GM12891 (cell line): ENCODE data around the gene ANKRD63.

ENCODE experiments used
- DNase-seq: peaks from one replicate; pipeline ENCODE4 v3.0.0; 2011; ENCODE audit warnings: low spot score; ENCODE audit not compliant: insufficient read length
- FAIRE-seq: peaks from 2 replicates; lab custom pipeline; 2011; peaks lifted over from hg19 to GRCh38; lab: Jason Lieb, UNC
- PAX5 ChIP-seq: IDR thresholded peaks from 2 replicates; pipeline ENCODE4 v1.6.1; 2011; ENCODE audit warnings: low read length, moderate library complexity, mild to moderate bottlenecking; ENCODE audit not compliant: insufficient read depth, severe bottlenecking
- POLR2A ChIP-seq: IDR thresholded peaks from 2 replicates; pipeline ENCODE4 v1.6.1; 2011; ENCODE audit warnings: low read depth, low read length, control low read depth
- POLR2AphosphoS5 ChIP-seq: IDR thresholded peaks from 2 replicates; pipeline ENCODE4 v1.6.1; 2011; ENCODE audit warnings: low read depth, low read length, control low read depth
- POU2F2 ChIP-seq: IDR thresholded peaks from 2 replicates; pipeline ENCODE4 v1.6.1; 2011; ENCODE audit warnings: low read depth, mild to moderate bottlenecking, control low read depth, low read length, moderate library complexity
- SPI1 ChIP-seq: IDR thresholded peaks from 2 replicates; pipeline ENCODE4 v1.6.1; 2011; ENCODE audit warnings: low read depth, low read length, control low read depth
- TAF1 ChIP-seq: IDR thresholded peaks from 2 replicates; pipeline ENCODE4 v1.6.1; 2011; ENCODE audit warnings: low read depth, low read length, control low read depth

Gene ANKRD63

DNA sequence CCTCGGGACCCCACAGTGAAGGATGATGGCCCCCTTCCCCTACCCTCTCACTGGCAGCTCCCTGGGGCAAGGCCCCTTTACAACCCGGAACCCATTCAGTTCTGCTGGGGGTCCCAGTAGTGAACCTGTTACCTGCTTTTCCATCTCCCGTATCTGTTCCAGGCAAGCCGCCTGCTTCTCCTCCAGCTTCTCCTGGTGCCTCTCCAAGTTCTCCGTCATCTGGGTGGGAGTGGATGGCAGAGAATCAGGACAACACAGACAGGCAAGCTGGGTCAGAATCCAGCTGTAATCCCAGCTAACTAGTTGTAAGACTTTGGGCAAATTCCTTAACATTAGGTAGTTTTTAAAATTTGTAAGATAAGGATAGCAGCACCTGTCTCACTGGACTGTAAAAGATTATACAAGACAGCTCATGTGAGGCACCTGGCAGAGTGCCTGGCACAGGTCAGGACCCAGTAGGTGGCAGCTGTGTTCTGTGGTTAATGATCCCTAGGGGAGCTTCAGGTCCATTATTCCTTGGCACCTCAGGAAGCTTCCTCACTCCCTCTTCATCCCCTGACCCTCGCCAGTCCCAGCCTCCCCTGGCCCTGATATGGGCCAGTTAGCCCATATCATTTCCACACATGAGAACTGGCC lies 6.4 kb upstream of the ANKRD63 start:
- DNase-seq (no peak), FAIRE-seq (no peak)
- TF ChIP-seq TAF1 (no peak), SPI1 (no peak), POU2F2 (no peak), PAX5 (no peak)

DNA sequence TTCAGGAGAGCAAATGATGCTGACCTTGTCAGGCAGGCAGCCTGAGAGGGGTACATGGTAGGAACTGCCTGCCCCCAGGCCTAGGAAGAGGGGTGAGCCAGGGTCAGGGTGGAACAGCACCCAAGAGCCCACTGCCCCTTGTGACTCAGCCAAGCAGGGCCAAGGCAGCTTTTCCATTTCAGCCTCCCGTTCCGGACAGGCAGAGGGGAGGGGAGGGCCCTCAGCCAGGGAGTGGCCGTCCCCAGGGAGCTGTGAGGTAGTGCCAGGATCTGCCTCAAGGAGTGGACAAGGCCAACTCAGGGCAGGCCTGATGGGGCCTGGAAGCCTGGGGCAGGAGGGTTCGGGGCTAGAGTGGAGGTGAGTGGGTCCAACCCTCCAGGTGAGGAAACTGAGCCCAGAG lies 5.1 kb upstream of the ANKRD63 start:
- DNase-seq (no peak), FAIRE-seq (no peak)
- TF ChIP-seq POU2F2 (no peak), POLR2A (no peak), SPI1 (no peak)

DNA sequence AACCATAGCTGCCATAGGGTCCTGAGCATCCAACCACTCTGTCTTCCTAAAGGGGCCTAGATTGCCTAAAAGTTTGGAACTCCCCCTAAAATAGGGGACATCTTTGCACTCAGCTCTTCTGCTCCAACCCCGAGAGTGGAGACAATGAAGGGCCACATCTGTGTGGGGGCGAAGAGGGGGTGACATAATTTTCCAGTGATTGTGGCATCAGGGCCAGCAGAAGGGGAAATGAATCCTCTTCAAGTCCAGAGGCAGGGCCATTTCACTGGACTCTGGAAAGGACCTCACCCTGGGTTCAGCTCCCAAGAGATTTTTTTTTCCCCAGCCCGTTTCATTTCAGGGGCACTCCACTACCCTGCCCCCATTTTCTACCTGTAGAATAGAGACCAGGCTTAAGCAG lies 4.6 kb upstream of the ANKRD63 start:
- no peak for DNase-seq
- no peak for FAIRE-seq
- TF ChIP-seq PAX5 (no peak), SPI1 (no peak)

DNA sequence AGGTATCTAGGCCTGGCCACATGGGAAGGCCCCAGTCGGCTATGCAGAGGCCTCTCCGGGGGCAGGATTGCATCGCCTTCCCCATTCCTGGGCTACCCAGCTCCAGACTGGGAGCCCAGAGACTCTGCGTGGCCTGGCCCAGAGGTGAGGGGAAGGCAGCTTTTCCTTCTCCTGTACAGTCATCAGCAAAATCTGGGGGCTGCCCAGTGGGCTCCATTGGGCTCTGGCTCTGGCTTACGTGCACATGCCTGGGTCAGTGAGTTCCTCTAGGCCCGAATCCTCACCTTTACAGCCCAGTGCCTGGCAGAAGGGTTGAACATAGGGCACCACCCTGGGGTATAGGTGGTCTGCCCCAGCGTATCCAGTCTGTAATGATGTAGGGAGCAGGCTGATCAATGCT lies 3.9 kb upstream of the ANKRD63 start:
- DNase-seq = no peak
- no peak for TF ChIP-seq POU2F2
- no peak for TF ChIP-seq TAF1
- no peak for TF ChIP-seq PAX5
- no peak for TF ChIP-seq POLR2AphosphoS5
- no peak for TF ChIP-seq POLR2A
- no peak for TF ChIP-seq SPI1
- FAIRE-seq = no peak

DNA sequence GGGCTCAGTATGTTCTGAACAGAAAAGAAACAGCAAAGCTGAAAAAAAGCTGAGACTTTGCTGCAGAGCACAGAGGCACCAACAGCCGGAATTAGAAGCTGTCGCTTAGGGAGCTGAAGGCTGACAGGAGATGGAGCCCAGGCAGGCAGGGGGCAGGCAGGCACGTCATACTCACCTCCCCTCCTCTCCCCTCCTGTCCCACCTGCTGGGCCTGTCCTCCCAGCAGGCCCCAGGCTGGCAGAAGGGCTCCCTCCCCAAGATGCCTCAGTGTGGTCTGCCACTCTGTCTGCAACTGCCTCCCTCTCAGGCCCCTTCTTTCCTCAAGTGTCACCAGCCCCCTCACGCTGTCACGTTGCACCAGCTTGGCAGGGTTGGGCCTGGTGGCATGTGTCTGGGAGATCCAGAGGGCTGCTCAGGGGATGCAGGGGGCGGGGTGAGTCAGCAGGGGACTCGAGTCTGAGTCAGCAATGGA lies 3.2 kb upstream of the ANKRD63 start:
- TF ChIP-seq SPI1 (no peak), TAF1 (no peak), POLR2A (no peak), POU2F2 (no peak), PAX5 (no peak), POLR2AphosphoS5 (no peak)
- FAIRE-seq (no peak), DNase-seq (no peak)

DNA sequence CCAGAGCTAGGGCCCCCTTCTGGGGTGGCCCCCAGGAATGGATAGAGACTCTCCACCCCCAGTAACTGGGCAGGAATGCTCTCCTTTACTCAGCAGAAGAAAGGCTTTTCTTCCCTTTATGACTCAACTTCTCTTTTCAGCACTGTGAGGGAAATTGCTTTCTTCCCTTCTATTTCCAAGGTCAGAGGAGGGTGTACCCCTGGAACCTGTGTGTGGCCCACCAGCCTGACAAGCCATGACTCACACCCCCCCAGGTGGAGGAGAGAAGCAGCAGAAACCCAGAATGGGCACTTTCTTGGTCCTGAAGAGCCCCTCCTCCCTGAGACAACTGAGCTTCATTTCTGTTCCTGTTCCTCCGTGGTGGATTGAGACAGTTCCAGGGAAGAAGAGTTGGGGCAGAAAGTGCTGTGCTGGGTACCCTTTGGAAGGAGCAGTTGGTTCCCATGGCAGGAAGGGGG lies 2.7 kb upstream of the ANKRD63 start:
- DNase-seq (no peak), FAIRE-seq (no peak)
- TF ChIP-seq POU2F2 = no peak

DNA sequence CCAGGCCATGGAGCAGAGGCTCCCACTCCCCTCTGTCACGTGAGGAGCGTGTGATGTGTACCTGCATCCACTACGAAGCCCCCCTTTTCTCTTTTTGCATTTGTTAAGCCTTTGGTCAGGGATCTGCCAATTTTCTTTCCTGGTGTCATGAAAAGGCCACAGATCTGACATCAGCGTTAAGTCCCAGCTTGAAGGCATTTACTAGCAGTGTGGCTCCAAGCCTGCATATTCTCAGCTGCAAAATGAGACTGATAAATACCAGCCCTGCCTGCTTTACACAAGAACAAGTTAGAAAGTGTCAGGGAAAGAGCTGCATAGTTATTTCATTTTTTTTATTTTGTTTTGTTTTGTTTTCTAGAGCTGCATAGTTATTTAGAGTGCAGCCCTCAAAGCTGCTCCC lies 2.3 kb upstream of the ANKRD63 start:
- FAIRE-seq = no peak
- no peak for DNase-seq
- TF ChIP-seq POLR2AphosphoS5 (no peak), PAX5 (no peak), POU2F2 (no peak), SPI1 (no peak), TAF1 (no peak), POLR2A (no peak)

DNA sequence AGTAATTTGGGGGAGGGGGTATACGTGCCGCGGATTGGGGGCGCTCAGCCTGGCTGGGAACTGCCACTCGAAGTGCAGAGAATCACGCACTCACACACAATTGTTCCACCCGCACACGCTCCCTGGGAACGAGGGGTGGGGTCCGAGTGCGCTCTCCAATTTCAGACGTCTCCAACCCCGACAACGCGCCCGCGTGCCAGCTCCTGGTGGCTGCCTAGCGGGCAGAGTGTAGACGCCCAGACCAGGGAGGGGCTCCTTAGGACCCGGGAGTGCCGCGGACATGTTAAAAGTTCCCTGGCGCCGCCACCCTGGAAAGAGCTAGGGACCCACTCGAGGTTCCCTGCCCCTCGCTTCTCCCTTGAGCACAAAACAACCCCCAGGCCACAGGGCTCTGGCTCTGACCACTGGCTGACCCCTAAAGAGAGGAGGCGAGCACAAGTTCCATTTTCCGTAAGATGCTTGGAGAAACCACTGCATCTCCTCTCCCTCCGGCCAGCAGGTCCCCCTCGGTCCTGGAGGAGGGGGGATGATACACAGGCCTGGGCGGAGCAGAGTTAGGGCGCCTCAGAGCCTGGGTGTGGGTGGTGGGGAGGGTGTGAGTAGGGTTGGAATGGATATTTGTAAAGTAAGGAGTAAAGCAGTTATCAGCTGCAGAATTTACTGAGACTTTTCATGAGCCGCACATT lies 894 bp upstream of the ANKRD63 start:
- FAIRE-seq (no peak), DNase-seq (no peak)
- TF ChIP-seq POLR2A = no peak
- TF ChIP-seq SPI1 = no peak
- TF ChIP-seq TAF1 = no peak
- no peak for TF ChIP-seq POU2F2
- TF ChIP-seq POLR2AphosphoS5 = no peak
- TF ChIP-seq PAX5 = no peak

DNA sequence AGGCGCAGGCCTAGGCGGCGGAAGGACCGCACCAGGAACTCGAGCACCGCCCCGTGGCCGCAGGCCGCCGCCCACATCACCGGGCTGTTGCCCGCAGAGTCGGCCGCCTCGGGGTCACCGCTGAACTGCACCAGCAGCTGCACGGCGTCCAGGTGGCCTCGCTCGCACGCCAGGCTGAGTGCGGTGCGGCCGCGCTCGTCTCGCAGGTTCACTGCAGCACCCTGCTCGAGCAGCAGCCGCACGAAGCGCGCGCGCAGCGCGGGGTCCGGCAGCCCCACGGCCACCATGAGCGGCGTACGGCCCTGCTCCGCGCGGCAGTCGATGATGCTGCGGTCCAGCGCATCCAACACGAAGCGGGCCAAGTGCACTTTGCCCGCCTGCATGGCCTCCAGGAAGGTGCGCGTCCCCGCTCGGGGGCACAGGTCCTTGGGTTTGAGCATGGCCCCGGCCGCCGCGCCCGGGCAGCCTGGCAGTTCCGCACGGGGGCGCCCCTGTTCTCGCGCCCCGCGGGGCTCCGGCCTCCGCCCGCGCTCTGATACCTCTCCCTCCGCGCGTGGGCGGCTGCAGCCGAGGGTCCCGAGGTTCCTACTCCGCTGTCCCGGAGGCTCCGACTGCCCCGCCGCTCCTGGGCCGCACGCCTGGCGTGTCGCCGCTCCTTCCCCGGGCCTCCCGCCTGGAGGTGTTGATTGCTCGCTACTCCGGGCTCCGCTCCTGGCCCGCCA lies 556 bp downstream of the ANKRD63 start:
- DNase-seq (peak; percentile 75), FAIRE-seq (peak; percentile 90)
- TF ChIP-seq SPI1 = no peak
- TF ChIP-seq PAX5 = no peak
- TF ChIP-seq TAF1 = no peak
- TF ChIP-seq POU2F2 = no peak
- no peak for TF ChIP-seq POLR2AphosphoS5
- TF ChIP-seq POLR2A = no peak

DNA sequence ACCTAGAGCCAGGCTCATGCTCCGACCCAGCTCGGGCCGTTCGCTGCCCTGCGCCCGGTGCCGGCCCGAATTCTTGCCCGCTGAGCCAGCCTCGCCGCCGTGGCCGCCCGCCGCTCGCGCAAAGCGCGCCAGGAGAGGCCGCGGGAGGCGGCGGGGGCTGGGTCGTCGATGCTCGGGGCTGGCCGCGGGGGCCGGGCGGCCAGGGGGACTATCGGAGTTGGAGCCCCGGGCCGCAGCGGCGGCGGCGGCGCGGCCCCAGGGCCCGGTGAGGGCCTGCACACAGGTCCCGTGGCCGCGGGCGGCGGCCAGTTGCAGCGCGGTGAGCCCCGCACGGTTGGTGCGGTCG lies 1.1 kb downstream of the ANKRD63 start:
- TF ChIP-seq POLR2A = no peak
- TF ChIP-seq POU2F2 = no peak
- no peak for TF ChIP-seq TAF1
- TF ChIP-seq PAX5 = no peak
- TF ChIP-seq SPI1 = no peak
- TF ChIP-seq POLR2AphosphoS5 = no peak
- DNase-seq (no peak), FAIRE-seq (peak; percentile 5)
